Measurements from ENCODE around the gene WIZ. TPM values are rescaled to one million over a fixed set of nuclear protein-coding genes. Genes with fewer than 3 reads are reported as not detected.

Gene WIZ
- polyA plus RNA-seq, 4 donors, result 28.0 to 41.5 (median 29.9) TPM

GRCh38 chr19:15379999-15380647 lies 69.6 kb downstream of the WIZ start:
- peak in 1 of 4 donors; percentile 37 for DNase-seq (ENCODE audit: low read depth in 4 of 4, low spot score in 3 of 4)

GRCh38 chr19:15379083-15379998 lies 70.4 kb downstream of the WIZ start, which contains the start of gene AKAP8:
AKAP8 (minus strand) TSS chr19:15379787; CDS start chr19:15379731, 56 bp downstream.
- peak; percentile 93 to 98 (median 96) for DNase-seq (ENCODE audit: low read depth in 4 of 4, low spot score in 3 of 4)

- DNase-seq (ENCODE audit: low read depth in 4 of 4, low spot score in 3 of 4), result no peak
Observed at GRCh38 chr19:15378534-15379082, 71.1 kb downstream of the WIZ start.

GRCh38 chr19:15374796-15375440 lies 74.8 kb downstream of the WIZ start:
- DNase-seq (ENCODE audit: low read depth in 4 of 4, low spot score in 3 of 4), result no peak

- no peak for DNase-seq (ENCODE audit: low read depth in 4 of 4, low spot score in 3 of 4)
Observed at GRCh38 chr19:15374105-15374651, 75.6 kb downstream of the WIZ start.

- no peak for DNase-seq (ENCODE audit: low read depth in 4 of 4, low spot score in 3 of 4)
Observed at GRCh38 chr19:15373644-15374043, 76.1 kb downstream of the WIZ start.

GRCh38 chr19:15372891-15373301 lies 76.9 kb downstream of the WIZ start:
- no peak for DNase-seq (ENCODE audit: low read depth in 4 of 4, low spot score in 3 of 4)

GRCh38 chr19:15372470-15372869 lies 77.3 kb downstream of the WIZ start:
- no peak for DNase-seq (ENCODE audit: low read depth in 4 of 4, low spot score in 3 of 4)

- no peak for DNase-seq (ENCODE audit: low read depth in 4 of 4, low spot score in 3 of 4)
Observed at GRCh38 chr19:15371786-15372380, 77.9 kb downstream of the WIZ start.

GRCh38 chr19:15371119-15371518 lies 78.6 kb downstream of the WIZ start:
- no peak for DNase-seq (ENCODE audit: low read depth in 4 of 4, low spot score in 3 of 4)

Other genes with a start within 250 kb of the WIZ start
- 100 to 1,000 TPM in 2 of 4 donors, 10 to 100 TPM in 2; 77.5 to 122 (median 103) TPM for gene NOTCH3, start 249.0 kb downstream of the WIZ start, polyA plus RNA-seq (ENCODE audit: insufficient read length in 4 of 4)
- gene EPHX3, start 217.5 kb downstream of the WIZ start, polyA plus RNA-seq (ENCODE audit: insufficient read length in 4 of 4), result 1 to 10 TPM; 1.9 to 5.9 (median 5.3) TPM
- gene BRD4, start 117.4 kb downstream of the WIZ start, polyA plus RNA-seq (ENCODE audit: insufficient read length in 4 of 4), result 10 to 100 TPM; 44.5 to 69.0 (median 53.5) TPM
- gene AKAP8, start 70.2 kb downstream of the WIZ start, polyA plus RNA-seq (ENCODE audit: insufficient read length in 4 of 4), result 10 to 100 TPM; 23.1 to 35.5 (median 26.6) TPM
- gene AKAP8L, start 31.0 kb downstream of the WIZ start, polyA plus RNA-seq (ENCODE audit: insufficient read length in 4 of 4), result 100 to 1,000 TPM in 3 of 4 donors, 10 to 100 TPM in 1; 83.5 to 126 (median 113) TPM
- gene RASAL3, start 14.6 kb upstream of the WIZ start, polyA plus RNA-seq (ENCODE audit: insufficient read length in 4 of 4), result 1 to 10 TPM in 3 of 4 donors, under 1 TPM in 1; 0.64 to 2.0 (median 1.2) TPM
- under 1 TPM in 1 of 4 donors, not detected in 3; 0.10 TPM for gene PGLYRP2, start 29.5 kb upstream of the WIZ start, polyA plus RNA-seq (ENCODE audit: insufficient read length in 4 of 4)
- under 1 TPM in 2 of 4 donors, not detected in 2; 0.58 to 0.96 TPM for gene CYP4F22, start 58.6 kb upstream of the WIZ start, polyA plus RNA-seq (ENCODE audit: insufficient read length in 4 of 4)
- under 1 TPM in 1 of 4 donors, not detected in 3; 0.06 TPM for gene CYP4F8, start 165.3 kb upstream of the WIZ start, polyA plus RNA-seq (ENCODE audit: insufficient read length in 4 of 4)
- under 1 TPM; 0.14 to 0.89 (median 0.62) TPM for gene CYP4F3, start 190.9 kb upstream of the WIZ start, polyA plus RNA-seq (ENCODE audit: insufficient read length in 4 of 4)
- 10 to 100 TPM in 1 of 4 donors, 1 to 10 TPM in 2, under 1 TPM in 1; 0.57 to 10.1 (median 1.7) TPM for gene CYP4F12, start 223.1 kb upstream of the WIZ start, polyA plus RNA-seq (ENCODE audit: insufficient read length in 4 of 4)